B cell (primary cell): Measurements from ENCODE around the gene AMPD2. TPM values are rescaled to one million over a fixed set of nuclear protein-coding genes. Genes with fewer than 3 reads are reported as not detected.

ENCODE experiments used
- ATAC-seq: fragments of 200-7000 bp; cut with Tn5 transposase; one replicate; pipeline ENCODE4 v1.10.0; 2021; ENCODE audit warnings: low read depth, mild to moderate bottlenecking, moderate number of reproducible peaks, moderate library complexity
- CTCF ChIA-PET: fragments of 350-600 bp; sonication (Branson Sonifier 250); formaldehyde crosslinking; loops from one replicate; lab custom pipeline; 2021; ENCODE audit warnings: antibody characterized with exemption, inconsistent platforms; lab: Charles Lee
- POLR2A ChIA-PET: fragments of 350-600 bp; sonication (Branson Sonifier 250); formaldehyde crosslinking; loops from one replicate; lab custom pipeline; 2021; ENCODE audit warnings: antibody characterized with exemption; lab: Charles Lee
- DNase-seq: peaks from one replicate; pipeline ENCODE4 v3.0.0; 2013
- H2AFZ ChIP-seq: 2 replicates; pipeline ENCODE4 v1.6.1; 2012; ENCODE audit warnings: mild to moderate bottlenecking, low read depth, low read length; ENCODE audit not compliant: insufficient read depth, poor library complexity, severe bottlenecking
- H3K27ac ChIP-seq, 2 donors: 1 replicate in 1 of 2; 2 replicates in 1 of 2; pipeline ENCODE4 v1.5.1; 2012 to 2013; ENCODE audit warnings: low read length in 2 of 2, mild to moderate bottlenecking in 2 of 2, moderate library complexity in 1 of 2
- H3K27me3 ChIP-seq, 4 experiments: fragments of 200-600 bp in 1 of 4; sonication (generic) in 1 of 4; replicated peaks in 1 of 4; 1 replicate in 2 of 4; 2 replicates in 2 of 4; pipeline versions ENCODE4 v1.6.1 to v1.7.0; 2013 to 2016; ENCODE audit warnings: low read length in 3 of 4, mild to moderate bottlenecking in 2 of 4, mixed read lengths in 1 of 4, moderate library complexity in 1 of 4; ENCODE audit not compliant: insufficient read depth in 4 of 4, control insufficient read depth in 3 of 4; ENCODE audit errors: control extremely low read depth in 1 of 4
- H3K36me3 ChIP-seq, 2 experiments: replicated peaks in 1 of 2; 1 replicate in 1 of 2; 2 replicates in 1 of 2; pipeline versions ENCODE4 v1.6.1 to v1.7.1; 2013; ENCODE audit warnings: low read length in 1 of 2; ENCODE audit not compliant: insufficient read depth in 2 of 2, control insufficient read depth in 1 of 2; ENCODE audit errors: control extremely low read depth in 1 of 2, extremely low read depth in 1 of 2
- H3K4me1 ChIP-seq, 2 donors: fragments of 200-600 bp in 1 of 2; sonication (generic) in 1 of 2; 1 replicate in 1 of 2; 2 replicates in 1 of 2; pipeline versions ENCODE4 v1.5.1 to v1.6.1; 2013 to 2017; ENCODE audit warnings: low read length in 2 of 2; ENCODE audit not compliant: control insufficient read depth in 2 of 2, insufficient read depth in 2 of 2
- H3K4me2 ChIP-seq: replicated peaks from 2 replicates; pipeline ENCODE3; 2012; ENCODE audit warnings: mild to moderate bottlenecking, low read depth, low read length; ENCODE audit not compliant: poor library complexity, severe bottlenecking
- H3K4me3 ChIP-seq, 5 experiments: fragments of 200-600 bp in 1 of 5; sonication (generic) in 1 of 5; 1 replicate in 3 of 5; 2 replicates in 2 of 5; pipeline versions ENCODE4 v1.5.1 to v1.7.0; 2011 to 2016; ENCODE audit warnings: low read length in 4 of 5, mild to moderate bottlenecking in 4 of 5, low read depth in 2 of 5, control low read depth in 1 of 5, moderate library complexity in 1 of 5; ENCODE audit not compliant: insufficient read depth in 1 of 5; ENCODE audit errors: control extremely low read depth in 1 of 5, extremely low read depth in 1 of 5
- H3K79me2 ChIP-seq: fragments of 200-600 bp; sonication (generic); one replicate; pipeline ENCODE4 v1.6.0; 2016; ENCODE audit warnings: low read length; ENCODE audit not compliant: control insufficient read depth, insufficient read depth
- H3K9ac ChIP-seq: fragments of 200-600 bp; sonication (generic); 2 replicates; pipeline ENCODE4 v1.6.1; 2017; ENCODE audit warnings: mild to moderate bottlenecking, low read length, moderate library complexity
- H3K9me3 ChIP-seq, 3 donors: one replicate each; pipeline versions ENCODE4 v1.6.1 to v1.7.1; 2013; ENCODE audit warnings: low read length in 2 of 3; ENCODE audit not compliant: control insufficient read depth in 2 of 3, insufficient read depth in 1 of 3; ENCODE audit errors: control extremely low read depth in 1 of 3
- H4K20me1 ChIP-seq: 2 replicates; pipeline ENCODE4 v1.6.0; 2012; ENCODE audit warnings: mild to moderate bottlenecking, low read length; ENCODE audit not compliant: insufficient read depth, control insufficient read depth, poor library complexity, severe bottlenecking
- H3K27ac Mint-ChIP-seq: one replicate; pipeline ENCODE4 v1.8.0; 2021; ENCODE audit warnings: mixed read lengths
- H3K27me3 Mint-ChIP-seq: one replicate; pipeline ENCODE4 v1.8.0; 2021; ENCODE audit warnings: mixed read lengths
- H3K4me1 Mint-ChIP-seq: one replicate; pipeline ENCODE4 v1.8.0; 2021; ENCODE audit warnings: mixed read lengths
- H3K4me3 Mint-ChIP-seq: one replicate; pipeline ENCODE4 v1.8.0; 2021; ENCODE audit warnings: mixed read lengths
- H3K9me3 Mint-ChIP-seq: one replicate; pipeline ENCODE4 v1.8.0; 2022; ENCODE audit warnings: mixed read lengths; ENCODE audit not compliant: insufficient read depth
- EZH2 ChIP-seq: IDR thresholded peaks from 2 replicates; pipeline ENCODE4 v1.6.1; 2012; ENCODE audit warnings: borderline replicate concordance, low read depth, mild to moderate bottlenecking, moderate library complexity, low read length; ENCODE audit not compliant: insufficient read depth, poor library complexity, severe bottlenecking
- WGBS: methylation state at CpG from one replicate; pipeline ENCODE4 v1.1.5; 2013; ENCODE audit warnings: missing lambda C conversion rate; ENCODE audit not compliant: insufficient coverage; 5-methylcytosine and 5-hydroxymethylcytosine counted together
- intact Hi-C: fragments of 100-400 bp; cut with micrococcal nuclease; formaldehyde crosslinking; loops from one replicate; pipeline ENCODE4 v1.10.0; 2022
- polyA plus RNA-seq: library from polyadenylated mRNA; depleted of rRNA; stranded (reverse); fragments of >200 nt; gene quantifications from 2 replicates; pipeline ENCODE4 v1.2.3, GENCODE V29; 2012
- total RNA-seq, 2 donors: library from RNA; stranded (reverse); fragments of 120-200 nt in 1 of 2; gene quantifications; 1 replicate in 1 of 2; 2 replicates in 1 of 2; pipeline versions ENCODE4 v1.2.3 to v1.2.4, GENCODE V29; 2013 to 2022
- TF ChIP-seq, protein P1 (sequence below): fragments of 200-600 bp; IDR thresholded peaks from one replicate; pipeline ENCODE4 v1.8.0; 2022; ENCODE audit warnings: antibody characterized with exemption, mild to moderate bottlenecking

Gene AMPD2
- total and polyA plus RNA-seq, 2 donors (not counting 1 experiment from before 2014, with no cell fraction given), result 104 to 121 TPM

DNA sequence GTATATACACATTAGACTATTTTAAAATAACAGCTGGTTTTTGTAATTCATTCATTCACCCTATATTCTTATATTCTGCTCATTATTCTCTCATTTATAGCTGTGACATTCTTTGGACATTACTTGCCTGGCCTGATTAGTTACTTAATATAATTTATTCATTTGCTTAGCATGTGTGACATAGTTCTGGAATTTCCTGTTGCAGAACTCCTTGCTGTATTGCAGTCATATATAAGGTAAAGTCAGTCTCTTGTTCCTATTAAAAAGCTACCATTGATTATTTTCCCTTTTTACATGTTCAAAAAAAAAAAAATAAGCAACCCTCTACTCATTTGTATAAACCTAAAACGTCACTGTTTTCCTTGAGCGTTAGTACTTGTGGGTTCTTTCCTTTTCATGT lies 24.1 kb upstream of the AMPD2 start:
- DNase-seq (no peak), ATAC-seq (no peak)
- no peak overlapping the region for H3K4me3 Mint-ChIP-seq
- Histone ChIP-seq H3K4me1 (no peaks in the 10 kb centered on the region), H3K4me3 (no peak overlapping the region), H3K36me3 (peaks cover 11 to 44% of the 10 kb centered on the region in 2 experiments), H3K27me3 (no peaks in the 10 kb centered on the region), H3K4me2 (no peak overlapping the region), H3K9me3 (no peaks in the 10 kb centered on the region), H3K27ac (no peak overlapping the region), H4K20me1 (no peaks in the 10 kb centered on the region), H3K9ac (no peak overlapping the region), H2AFZ (no peak overlapping the region), H3K79me2 (no peaks in the 10 kb centered on the region)
- H3K4me1 Mint-ChIP-seq, result no peaks in the 10 kb centered on the region
- CTCF ChIA-PET, result interaction anchor here (0.7 to 1.0 kb wide), 2 partner anchors 10 to 34 kb away, joined by 3 read pairs; no protein-coding TSS in a partner anchor
- H3K9me3 Mint-ChIP-seq, result no peaks in the 10 kb centered on the region
- TF ChIP-seq, protein P1, sequence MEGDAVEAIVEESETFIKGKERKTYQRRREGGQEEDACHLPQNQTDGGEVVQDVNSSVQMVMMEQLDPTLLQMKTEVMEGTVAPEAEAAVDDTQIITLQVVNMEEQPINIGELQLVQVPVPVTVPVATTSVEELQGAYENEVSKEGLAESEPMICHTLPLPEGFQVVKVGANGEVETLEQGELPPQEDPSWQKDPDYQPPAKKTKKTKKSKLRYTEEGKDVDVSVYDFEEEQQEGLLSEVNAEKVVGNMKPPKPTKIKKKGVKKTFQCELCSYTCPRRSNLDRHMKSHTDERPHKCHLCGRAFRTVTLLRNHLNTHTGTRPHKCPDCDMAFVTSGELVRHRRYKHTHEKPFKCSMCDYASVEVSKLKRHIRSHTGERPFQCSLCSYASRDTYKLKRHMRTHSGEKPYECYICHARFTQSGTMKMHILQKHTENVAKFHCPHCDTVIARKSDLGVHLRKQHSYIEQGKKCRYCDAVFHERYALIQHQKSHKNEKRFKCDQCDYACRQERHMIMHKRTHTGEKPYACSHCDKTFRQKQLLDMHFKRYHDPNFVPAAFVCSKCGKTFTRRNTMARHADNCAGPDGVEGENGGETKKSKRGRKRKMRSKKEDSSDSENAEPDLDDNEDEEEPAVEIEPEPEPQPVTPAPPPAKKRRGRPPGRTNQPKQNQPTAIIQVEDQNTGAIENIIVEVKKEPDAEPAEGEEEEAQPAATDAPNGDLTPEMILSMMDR, result no peak
- POLR2A ChIA-PET, result no interaction called here
- intact Hi-C loops, result no loop called here
- WGBS, result no CpG with 5 or more reads among the region's 2 CpGs
- no peak overlapping the region for H3K27ac Mint-ChIP-seq
- H3K27me3 Mint-ChIP-seq, result no peaks in the 10 kb centered on the region

DNA sequence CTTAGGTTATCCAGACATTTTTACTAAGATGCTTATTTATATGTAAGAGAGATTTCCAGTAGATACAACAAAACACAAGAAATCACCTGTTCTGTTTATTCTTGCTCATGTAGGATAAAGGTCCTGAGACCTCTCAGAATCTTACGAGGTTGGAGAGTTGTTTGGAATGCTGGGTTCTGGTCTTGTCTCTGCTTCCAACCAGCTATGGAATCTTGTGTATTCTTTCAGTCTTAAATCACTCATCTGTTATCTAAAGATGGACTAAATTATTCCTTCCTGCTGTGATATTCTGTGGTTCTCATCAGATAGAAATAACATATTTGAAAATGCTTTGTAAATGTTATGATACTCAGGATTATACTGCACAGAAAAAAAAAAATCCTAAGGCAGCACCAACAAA lies 21.5 kb upstream of the AMPD2 start:
- no peak overlapping the region for H3K9ac ChIP-seq
- no peaks in the 10 kb centered on the region for H3K79me2 ChIP-seq
- no peak overlapping the region for H3K4me2 ChIP-seq
- H3K27ac ChIP-seq, result no peak overlapping the region
- H3K27me3 ChIP-seq, result no peaks in the 10 kb centered on the region
- ATAC-seq, result no peak
- no peaks in the 10 kb centered on the region for H3K9me3 ChIP-seq
- Mint-ChIP-seq H3K27me3 (no peaks in the 10 kb centered on the region), H3K4me1 (no peaks in the 10 kb centered on the region), H3K9me3 (no peaks in the 10 kb centered on the region), H3K4me3 (no peak overlapping the region), H3K27ac (no peak overlapping the region)
- H3K36me3 ChIP-seq, result peaks cover 6 to 21% of the 10 kb centered on the region in 2 experiments
- WGBS, result no CpG with 5 or more reads among the region's 1 CpG
- POLR2A ChIA-PET, result no interaction called here
- intact Hi-C loops, result no loop called here
- H4K20me1 ChIP-seq, result no peaks in the 10 kb centered on the region
- H2AFZ ChIP-seq, result no peak overlapping the region
- CTCF ChIA-PET, result interaction anchor here (1.1 to 1.2 kb wide), 2 partner anchors 32 to 43 kb away, joined by 3 to 4 read pairs; no protein-coding TSS in a partner anchor
- TF ChIP-seq EZH2, result no peak
- TF ChIP-seq, protein P1, result no peak
- no peak for DNase-seq
- no peaks in the 10 kb centered on the region for H3K4me1 ChIP-seq
- no peak overlapping the region for H3K4me3 ChIP-seq
